GM12801 (cell line): ENCODE measurements around the gene ISCA2.

Source experiments
- TF ChIP-seq, protein P1 (sequence below): IDR thresholded peaks from one replicate; pipeline ENCODE4 v1.5.1; 2011; ENCODE audit warnings: control low read depth; ENCODE audit not compliant: insufficient read length; ENCODE audit errors: extremely low read depth

Gene ISCA2

GRCh38 chr14:74519316-74520074 lies 25.9 kb downstream of the ISCA2 start:
- TF ChIP-seq, protein P1, sequence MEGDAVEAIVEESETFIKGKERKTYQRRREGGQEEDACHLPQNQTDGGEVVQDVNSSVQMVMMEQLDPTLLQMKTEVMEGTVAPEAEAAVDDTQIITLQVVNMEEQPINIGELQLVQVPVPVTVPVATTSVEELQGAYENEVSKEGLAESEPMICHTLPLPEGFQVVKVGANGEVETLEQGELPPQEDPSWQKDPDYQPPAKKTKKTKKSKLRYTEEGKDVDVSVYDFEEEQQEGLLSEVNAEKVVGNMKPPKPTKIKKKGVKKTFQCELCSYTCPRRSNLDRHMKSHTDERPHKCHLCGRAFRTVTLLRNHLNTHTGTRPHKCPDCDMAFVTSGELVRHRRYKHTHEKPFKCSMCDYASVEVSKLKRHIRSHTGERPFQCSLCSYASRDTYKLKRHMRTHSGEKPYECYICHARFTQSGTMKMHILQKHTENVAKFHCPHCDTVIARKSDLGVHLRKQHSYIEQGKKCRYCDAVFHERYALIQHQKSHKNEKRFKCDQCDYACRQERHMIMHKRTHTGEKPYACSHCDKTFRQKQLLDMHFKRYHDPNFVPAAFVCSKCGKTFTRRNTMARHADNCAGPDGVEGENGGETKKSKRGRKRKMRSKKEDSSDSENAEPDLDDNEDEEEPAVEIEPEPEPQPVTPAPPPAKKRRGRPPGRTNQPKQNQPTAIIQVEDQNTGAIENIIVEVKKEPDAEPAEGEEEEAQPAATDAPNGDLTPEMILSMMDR, result no peak

DNA sequence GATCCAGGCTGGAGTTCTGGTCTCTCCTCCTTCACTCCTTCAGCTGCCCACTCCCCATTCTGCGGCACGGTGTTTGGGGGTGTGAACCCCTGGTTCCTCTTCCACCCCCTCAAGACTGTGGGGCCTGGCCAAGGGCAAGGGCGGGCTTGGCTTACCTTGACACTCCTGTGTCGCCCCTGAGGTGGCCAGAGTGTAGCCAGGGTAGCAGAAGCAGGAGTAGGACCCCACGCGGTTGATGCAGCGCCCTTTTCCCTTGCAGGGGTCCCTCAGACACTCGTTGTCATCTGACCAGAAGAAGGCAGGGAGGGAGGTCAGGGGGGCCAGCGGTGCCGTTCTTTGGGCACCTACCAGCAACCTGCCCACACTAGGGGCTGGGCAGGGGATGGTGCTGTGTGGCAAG lies 28.2 kb downstream of the ISCA2 start:
- TF ChIP-seq, protein P1, result no peak

- TF ChIP-seq, protein P1, result no peak
Measured at GRCh38 chr14:74522740-74523139, 29.2 kb downstream of the ISCA2 start.

- TF ChIP-seq, protein P1, result no peak
Measured at GRCh38 chr14:74524076-74524811, 30.7 kb downstream of the ISCA2 start.

DNA sequence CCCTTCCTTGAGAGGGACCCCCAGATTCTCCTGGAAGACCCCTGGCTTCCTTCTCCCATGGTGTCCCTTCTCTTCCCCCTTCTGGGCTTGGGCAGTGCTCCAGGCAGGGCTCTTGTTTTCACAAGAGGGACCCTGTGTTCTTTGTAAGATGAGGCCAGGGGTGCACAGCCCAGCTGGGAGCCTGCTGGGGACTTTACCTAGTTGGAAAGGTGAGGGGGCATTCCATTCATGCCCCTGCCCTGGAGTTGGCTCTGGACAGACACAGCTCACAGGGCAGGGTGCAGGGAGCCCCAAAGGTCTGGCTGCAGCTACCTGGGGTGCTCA lies 31.2 kb downstream of the ISCA2 start:
- TF ChIP-seq, protein P1, result no peak

DNA sequence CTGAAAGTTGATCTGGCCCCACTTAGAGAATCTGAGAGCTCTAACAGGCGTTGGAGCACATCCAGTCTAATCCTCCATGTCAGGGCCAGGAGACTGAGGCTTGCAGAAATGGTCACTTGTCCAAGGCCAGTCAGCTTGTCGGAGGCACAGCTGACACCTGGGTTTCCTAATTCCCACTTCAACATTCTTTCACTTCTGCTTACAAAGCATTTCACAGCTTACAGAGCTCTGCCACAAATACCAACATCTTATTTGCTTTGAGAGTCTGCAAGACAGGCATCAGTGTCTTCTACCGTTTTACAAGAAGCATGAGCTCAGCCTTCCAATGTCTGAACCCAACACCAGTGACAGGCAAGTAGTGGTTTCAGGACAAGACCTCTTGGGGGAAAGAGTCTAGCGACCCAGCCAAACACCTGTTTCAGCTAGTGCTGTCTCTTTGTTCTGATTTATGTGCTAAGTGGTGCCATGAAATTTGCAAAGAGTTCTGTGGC lies 31.8 kb downstream of the ISCA2 start:
- TF ChIP-seq, protein P1, result no peak

GRCh38 chr14:74526854-74527585 lies 33.5 kb downstream of the ISCA2 start:
- TF ChIP-seq, protein P1, result no peak
